H9 (cell line): Measurements from ENCODE around the gene UTS2R. TPM values are rescaled to one million over a fixed set of nuclear protein-coding genes. Genes with fewer than 3 reads are reported as not detected.
"Not testable (repeated sequence)": the region's sequence is repeated elsewhere in the genome, so short reads cannot be mapped to it uniquely, and the experiment has no call there.

Source experiments
- DNase-seq: peaks from one replicate; pipeline ENCODE4 v3.0.0-alpha.2; 2017
- H2AFZ ChIP-seq: one replicate; pipeline ENCODE4 v1.6.1; 2013; ENCODE audit warnings: mild to moderate bottlenecking, low read length, control low read depth, moderate library complexity
- H2AK5ac ChIP-seq: 2 replicates; pipeline ENCODE4 v1.6.1; 2013; ENCODE audit warnings: low read length, control low read depth, mixed read lengths; ENCODE audit not compliant: insufficient read length
- H2BK120ac ChIP-seq: one replicate; pipeline ENCODE4 v1.6.1; 2013; ENCODE audit warnings: low read depth, mild to moderate bottlenecking, low read length, control low read depth, inconsistent platforms; ENCODE audit not compliant: poor library complexity, severe bottlenecking
- H2BK12ac ChIP-seq: 2 replicates; pipeline ENCODE4 v1.6.1; 2013; ENCODE audit warnings: low read length, control low read depth, mixed read lengths, low read depth; ENCODE audit not compliant: insufficient read length
- H2BK15ac ChIP-seq: 2 replicates; pipeline ENCODE4 v1.6.1; 2013; ENCODE audit warnings: low read depth, low read length, control low read depth
- H2BK20ac ChIP-seq: one replicate; pipeline ENCODE4 v1.6.1; 2013; ENCODE audit warnings: low read depth, mild to moderate bottlenecking, low read length, control low read depth, inconsistent platforms; ENCODE audit not compliant: poor library complexity, severe bottlenecking
- H2BK5ac ChIP-seq: 2 replicates; pipeline ENCODE4 v1.6.1; 2013; ENCODE audit warnings: low read length, control low read depth, mixed read lengths; ENCODE audit not compliant: insufficient read length
- H3K14ac ChIP-seq: 2 replicates; pipeline ENCODE4 v1.6.1; 2013; ENCODE audit warnings: low read length, control low read depth; ENCODE audit not compliant: insufficient read depth
- H3K18ac ChIP-seq: 2 replicates; pipeline ENCODE4 v1.6.1; 2013; ENCODE audit warnings: low read depth, mild to moderate bottlenecking, mixed read lengths, low read length, control low read depth; ENCODE audit not compliant: insufficient read length
- H3K23ac ChIP-seq: 2 replicates; pipeline ENCODE4 v1.6.1; 2013; ENCODE audit warnings: low read length, control low read depth, mixed read lengths, low read depth; ENCODE audit not compliant: insufficient read length
- H3K23me2 ChIP-seq: 2 replicates; pipeline ENCODE4 v1.6.1; 2013; ENCODE audit warnings: low read depth, mild to moderate bottlenecking, mixed read lengths, low read length, control low read depth; ENCODE audit not compliant: insufficient read length, poor library complexity, severe bottlenecking
- H3K27ac ChIP-seq: 2 replicates; pipeline ENCODE4 v1.5.1; 2013; ENCODE audit warnings: low read length, control low read depth, mixed read lengths, low read depth; ENCODE audit not compliant: insufficient read length
- H3K27me3 ChIP-seq: 2 replicates; pipeline ENCODE4 v1.6.1; 2013; ENCODE audit warnings: low read length, control low read depth, inconsistent platforms; ENCODE audit not compliant: insufficient read depth
- H3K4ac ChIP-seq: 2 replicates; pipeline ENCODE4 v1.6.1; 2013; ENCODE audit warnings: low read depth, mild to moderate bottlenecking, control low read depth, inconsistent platforms, low read length, moderate library complexity
- H3K4me1 ChIP-seq: 2 replicates; pipeline ENCODE4 v1.6.1; 2013; ENCODE audit warnings: low read length, control low read depth, inconsistent platforms; ENCODE audit not compliant: insufficient read depth
- H3K4me2 ChIP-seq: 2 replicates; pipeline ENCODE4 v1.6.1; 2013; ENCODE audit warnings: low read length, control low read depth, mixed read lengths; ENCODE audit not compliant: insufficient read length, insufficient read depth
- H3K56ac ChIP-seq: 2 replicates; pipeline ENCODE4 v1.6.1; 2013; ENCODE audit warnings: low read depth, mild to moderate bottlenecking, mixed read lengths, low read length, control low read depth; ENCODE audit not compliant: insufficient read length
- H3K79me1 ChIP-seq: 2 replicates; pipeline ENCODE4 v1.6.1; 2013; ENCODE audit warnings: low read depth, mild to moderate bottlenecking, moderate library complexity, low read length, control low read depth, inconsistent platforms; ENCODE audit not compliant: insufficient read depth, poor library complexity, severe bottlenecking
- H3K79me2 ChIP-seq: 2 replicates; pipeline ENCODE4 v1.6.1; 2013; ENCODE audit warnings: low read length, control low read depth, inconsistent platforms; ENCODE audit not compliant: insufficient read depth
- H3K9ac ChIP-seq: 2 replicates; pipeline ENCODE4 v1.6.1; 2013; ENCODE audit warnings: low read length, control low read depth, mixed read lengths; ENCODE audit not compliant: insufficient read length; ENCODE audit errors: extremely low read depth
- H3K9me3 ChIP-seq: one replicate; pipeline ENCODE4 v1.6.1; 2013; ENCODE audit warnings: low read depth, low read length, inconsistent platforms; ENCODE audit not compliant: control insufficient read depth
- H3T11ph ChIP-seq: one replicate; pipeline ENCODE4 v1.6.1; 2013; ENCODE audit warnings: mild to moderate bottlenecking, low read length, control low read depth, inconsistent platforms
- H4K20me1 ChIP-seq: one replicate; pipeline ENCODE4 v1.6.1; 2013; ENCODE audit not compliant: control insufficient read depth, insufficient read length, insufficient read depth
- H4K5ac ChIP-seq: 2 replicates; pipeline ENCODE4 v1.6.1; 2013; ENCODE audit warnings: low read depth, mild to moderate bottlenecking, mixed read lengths, low read length, control low read depth; ENCODE audit not compliant: insufficient read length
- H4K8ac ChIP-seq: replicated peaks from 2 replicates; pipeline ENCODE4 v1.6.1; 2013; ENCODE audit warnings: low read length, control low read depth, mixed read lengths, low read depth; ENCODE audit not compliant: insufficient read length
- H4K91ac ChIP-seq: 2 replicates; pipeline ENCODE4 v1.6.1; 2013; ENCODE audit warnings: low read depth, mild to moderate bottlenecking, moderate library complexity, mixed read lengths, low read length, control low read depth; ENCODE audit not compliant: insufficient read length
- H3K27ac Mint-ChIP-seq, 3 experiments: 2 replicates in 2 of 3; 3 replicates in 1 of 3; pipeline ENCODE4 v1.8.0; 2020 to 2021; ENCODE audit warnings: mixed read lengths in 3 of 3, mild to moderate bottlenecking in 1 of 3, moderate library complexity in 1 of 3
- H3K27me3 Mint-ChIP-seq: 2 replicates; pipeline ENCODE4 v1.8.0; 2021; ENCODE audit warnings: low read depth, mild to moderate bottlenecking, moderate library complexity, mixed read lengths
- H3K36me3 Mint-ChIP-seq, 3 experiments: 2 replicates in 2 of 3; 3 replicates in 1 of 3; pipeline ENCODE4 v1.8.0; 2020 to 2021; ENCODE audit warnings: low read depth in 3 of 3, mixed read lengths in 3 of 3; ENCODE audit not compliant: insufficient read depth in 1 of 3
- H3K4me1 Mint-ChIP-seq, 2 experiments: 2 replicates each; pipeline ENCODE4 v1.8.0; 2020; ENCODE audit warnings: mixed read lengths in 2 of 2
- H3K4me3 Mint-ChIP-seq, 2 experiments: 2 replicates in 1 of 2; 3 replicates in 1 of 2; pipeline ENCODE4 v1.8.0; 2020 to 2021; ENCODE audit warnings: mild to moderate bottlenecking in 2 of 2, mixed read lengths in 2 of 2, moderate library complexity in 1 of 2
- H3K9me3 Mint-ChIP-seq, 2 experiments: 2 replicates in 1 of 2; 3 replicates in 1 of 2; pipeline ENCODE4 v1.8.0; 2020; ENCODE audit warnings: mild to moderate bottlenecking in 2 of 2, mixed read lengths in 2 of 2, moderate library complexity in 1 of 2
- WGBS: extraction: QIAGEN DNeasy Blood & Tissue Kit; methylation state at CpG from one replicate; pipeline ENCODE4 v1.1.7; 2013; ENCODE audit warnings: missing lambda C conversion rate, low lambda C conversion rate, mixed read lengths; ENCODE audit not compliant: insufficient read length; ENCODE audit errors: extremely low coverage; 5-methylcytosine and 5-hydroxymethylcytosine counted together
- total RNA-seq: library from RNA; stranded (reverse); gene quantifications from 2 replicates; pipeline ENCODE4 v1.2.1, GENCODE V29; 2021

Gene UTS2R
- total RNA-seq, 1 experiment from 2014 or later: 0.94 TPM

GRCh38 chr17:82382220-82382932 lies 10.8 kb downstream of the UTS2R start:
- H3K14ac ChIP-seq, H3K36me3 Mint-ChIP-seq, H3K9me3 ChIP-seq, H3K9me3 Mint-ChIP-seq, H3K79me2 ChIP-seq, H3K27me3 ChIP-seq, H3K9ac ChIP-seq, H4K20me1 ChIP-seq, H4K5ac ChIP-seq, H2BK5ac ChIP-seq, H3K23me2 ChIP-seq, H3K56ac ChIP-seq, H3K4ac ChIP-seq, H3K23ac ChIP-seq, H3K79me1 ChIP-seq, H4K91ac ChIP-seq, H2AFZ ChIP-seq, H3K4me3 Mint-ChIP-seq, H2BK20ac ChIP-seq, H2BK15ac ChIP-seq, H2BK120ac ChIP-seq, H3K27ac ChIP-seq, H3K4me1 ChIP-seq, H3K18ac ChIP-seq, DNase-seq, H3K4me2 ChIP-seq, H2AK5ac ChIP-seq, H4K8ac ChIP-seq, H3T11ph ChIP-seq, H2BK12ac ChIP-seq, H3K27ac Mint-ChIP-seq: not testable (repeated sequence)
- H3K4me1 Mint-ChIP-seq: peaks cover 7 to 18% of the 10 kb centered on the region in 2 experiments
- WGBS: no CpG with 5 or more reads among the region's 21 CpGs
- peaks cover 19% of the 10 kb centered on the region for H3K27me3 Mint-ChIP-seq
